Activated CD4-positive, alpha-beta T cell treated with anti-CD3 and anti-CD28 coated beads for 48 hours (primary cell): ENCODE measurements around the gene TBX4.

Experiments used
- DNase-seq: peaks from one replicate; pipeline ENCODE4 v3.0.0-alpha.2; 2020

The TBX4 gene

GRCh38 chr17:61534414-61534813, 82.2 kb downstream of the TBX4 start:
- no peak for DNase-seq
